Middle frontal gyrus (tissue), 1 donor: ENCODE measurements around the gene GCLC.
"Not testable (repeated sequence)": the region's sequence is repeated elsewhere in the genome, so short reads cannot be mapped to it uniquely, and the experiment has no call there.

Experiments used
- DNase-seq: peaks from one replicate; pipeline ENCODE4 v3.0.0-alpha.2; 2015; ENCODE audit warnings: low spot score; ENCODE audit errors: extremely low spot score

The GCLC gene

GRCh38 chr6:53495506-53496499, 49.1 kb downstream of the GCLC start:
- no peak for DNase-seq

- no peak for DNase-seq
Observed at GRCh38 chr6:53494076-53494475, 50.8 kb downstream of the GCLC start.

GRCh38 chr6:53493635-53494025, 51.3 kb downstream of the GCLC start:
- DNase-seq, result no peak

GRCh38 chr6:53492860-53493634, 51.9 kb downstream of the GCLC start:
- DNase-seq, result peak; percentile 80

- no peak for DNase-seq
Observed at GRCh38 chr6:53487080-53487479, 57.8 kb downstream of the GCLC start.

GRCh38 chr6:53486679-53487078, 58.2 kb downstream of the GCLC start:
- DNase-seq, result no peak

GRCh38 chr6:53484476-53485280, 60.2 kb downstream of the GCLC start:
- DNase-seq, result peak; percentile 76

GRCh38 chr6:53483423-53484353, 61.2 kb downstream of the GCLC start:
- DNase-seq, result no peak

GRCh38 chr6:53481323-53481722, 63.6 kb downstream of the GCLC start:
- DNase-seq, result no peak

GRCh38 chr6:53480774-53481173, 64.1 kb downstream of the GCLC start:
- not testable (repeated sequence) for DNase-seq

- DNase-seq, result no peak
Observed at GRCh38 chr6:53479871-53480270, 65.0 kb downstream of the GCLC start.

GRCh38 chr6:53476964-53477363, 67.9 kb downstream of the GCLC start:
- DNase-seq, result no peak

- DNase-seq, result no peak
Observed at GRCh38 chr6:53474010-53474409, 70.9 kb downstream of the GCLC start.

- no peak for DNase-seq
Observed at GRCh38 chr6:53469163-53469562, 75.7 kb downstream of the GCLC start.

GRCh38 chr6:53466257-53466656, 78.6 kb downstream of the GCLC start:
- DNase-seq, result no peak

- no peak for DNase-seq
Observed at GRCh38 chr6:53465732-53466131, 79.2 kb downstream of the GCLC start.

- no peak for DNase-seq
Observed at GRCh38 chr6:53464927-53465460, 79.9 kb downstream of the GCLC start.

- DNase-seq, result no peak
Observed at GRCh38 chr6:53464483-53464882, 80.4 kb downstream of the GCLC start.

GRCh38 chr6:53461696-53462095, 83.2 kb downstream of the GCLC start:
- DNase-seq, result no peak

GRCh38 chr6:53461041-53461656, 83.8 kb downstream of the GCLC start:
- no peak for DNase-seq
